Thyroid gland (tissue), 4 donors: ENCODE data around the gene SUGCT.

Experiments used
- CTCF ChIP-seq, 6 experiments: fragments of 200-600 bp in 3 of 6; fragments of 450-650 bp in 3 of 6; sonication (generic) in 3 of 6; IDR thresholded peaks; one replicate each; pipeline ENCODE4 v1.5.1; 2016 to 2019; ENCODE audit warnings: antibody characterized with exemption in 6 of 6, mild to moderate bottlenecking in 2 of 6, inconsistent platforms in 1 of 6, moderate library complexity in 1 of 6
- POLR2A ChIP-seq, 2 donors: fragments of 450-650 bp; IDR thresholded peaks; one replicate each; pipeline ENCODE4 v1.6.1; 2017; ENCODE audit warnings: antibody characterized with exemption in 2 of 2, mild to moderate bottlenecking in 2 of 2, moderate library complexity in 1 of 2

DNA sequence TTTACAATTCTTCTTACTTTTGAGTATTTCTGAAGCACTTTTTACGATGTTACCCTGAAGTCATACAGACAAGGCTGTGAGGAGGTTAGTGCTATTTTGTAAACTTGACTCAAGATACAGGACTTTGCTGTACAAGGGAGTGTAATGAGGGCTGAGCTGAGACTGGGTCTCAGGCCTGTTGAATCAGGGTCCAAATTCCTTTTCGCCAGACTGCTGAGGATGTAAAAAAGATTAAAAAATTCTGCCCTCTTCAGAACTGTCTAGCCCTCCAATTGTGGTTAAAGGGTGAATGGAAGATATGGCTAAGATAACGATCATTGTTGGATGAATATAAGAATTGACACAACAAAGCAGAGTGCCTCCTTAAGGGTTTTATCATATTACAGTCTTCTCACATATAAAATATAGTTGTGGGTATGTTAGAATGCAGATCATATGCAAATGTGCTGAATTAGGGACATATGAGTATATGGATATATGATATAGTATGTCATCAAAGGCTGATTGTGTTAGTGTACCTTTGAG lies 165.4 kb downstream of the SUGCT start:
- TF ChIP-seq CTCF (IDR thresholded peaks at IDR 0.05) (no peak), POLR2A (IDR thresholded peaks at IDR 0.05) (no peak)
